Astrocyte (in vitro differentiated cells and primary cell): ENCODE results near the gene CCDC3.

Source experiments
- EZH2 ChIP-seq: IDR thresholded peaks from 2 replicates; pipeline ENCODE4 v1.6.1; 2012; ENCODE audit warnings: mild to moderate bottlenecking, low read length, inconsistent platforms; ENCODE audit not compliant: insufficient read depth
- TF ChIP-seq, protein P1 (sequence below): IDR thresholded peaks from 2 replicates; pipeline ENCODE4 v1.5.1; 2011; ENCODE audit warnings: low read depth, mild to moderate bottlenecking, inconsistent platforms, low read length, moderate library complexity; ENCODE audit not compliant: insufficient read depth

DNA sequence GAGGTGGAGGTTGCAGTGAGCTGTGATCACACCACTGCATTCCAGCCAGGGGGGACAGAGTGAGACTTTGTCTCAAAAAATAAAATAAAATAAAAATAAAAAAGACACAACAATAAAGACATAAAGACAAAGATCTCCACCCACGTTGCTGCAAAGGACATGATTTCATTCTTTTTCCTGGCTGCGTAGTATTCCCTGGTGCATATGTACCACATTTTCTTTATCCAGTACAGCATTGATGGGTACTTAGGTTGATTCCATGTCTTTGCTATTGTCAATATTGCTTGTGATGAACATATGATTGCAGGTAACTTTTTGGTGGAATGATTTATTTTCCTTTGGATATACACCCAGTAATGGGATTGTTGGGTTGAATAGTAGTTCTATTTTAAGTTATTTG lies 42.0 kb upstream of the CCDC3 start:
- TF ChIP-seq, protein P1, sequence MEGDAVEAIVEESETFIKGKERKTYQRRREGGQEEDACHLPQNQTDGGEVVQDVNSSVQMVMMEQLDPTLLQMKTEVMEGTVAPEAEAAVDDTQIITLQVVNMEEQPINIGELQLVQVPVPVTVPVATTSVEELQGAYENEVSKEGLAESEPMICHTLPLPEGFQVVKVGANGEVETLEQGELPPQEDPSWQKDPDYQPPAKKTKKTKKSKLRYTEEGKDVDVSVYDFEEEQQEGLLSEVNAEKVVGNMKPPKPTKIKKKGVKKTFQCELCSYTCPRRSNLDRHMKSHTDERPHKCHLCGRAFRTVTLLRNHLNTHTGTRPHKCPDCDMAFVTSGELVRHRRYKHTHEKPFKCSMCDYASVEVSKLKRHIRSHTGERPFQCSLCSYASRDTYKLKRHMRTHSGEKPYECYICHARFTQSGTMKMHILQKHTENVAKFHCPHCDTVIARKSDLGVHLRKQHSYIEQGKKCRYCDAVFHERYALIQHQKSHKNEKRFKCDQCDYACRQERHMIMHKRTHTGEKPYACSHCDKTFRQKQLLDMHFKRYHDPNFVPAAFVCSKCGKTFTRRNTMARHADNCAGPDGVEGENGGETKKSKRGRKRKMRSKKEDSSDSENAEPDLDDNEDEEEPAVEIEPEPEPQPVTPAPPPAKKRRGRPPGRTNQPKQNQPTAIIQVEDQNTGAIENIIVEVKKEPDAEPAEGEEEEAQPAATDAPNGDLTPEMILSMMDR = no peak
- TF ChIP-seq EZH2 = no peak
